Neural progenitor cell (in vitro differentiated cells): ENCODE measurements around the gene PTPN5.

Experiments
- CTCF ChIP-seq: fragments of 200-600 bp; sonication (generic); IDR thresholded peaks from 2 replicates; pipeline ENCODE4 v1.5.1; 2017; ENCODE audit warnings: antibody characterized with exemption, mild to moderate bottlenecking
- EZH2 ChIP-seq: fragments of 200-600 bp; sonication (generic); IDR thresholded peaks from 2 replicates; pipeline ENCODE4 v1.6.1; 2017; ENCODE audit warnings: antibody characterized with exemption, mild to moderate bottlenecking, moderate library complexity
- EZH2phosphoT487 ChIP-seq: fragments of 200-600 bp; sonication (generic); IDR thresholded peaks from 2 replicates; pipeline ENCODE4 v1.6.1; 2017; ENCODE audit warnings: antibody characterized with exemption

- TF ChIP-seq CTCF (no peak), EZH2 (no peak), EZH2phosphoT487 (no peak)
Observed at GRCh38 chr11:18765554-18765953, 26.0 kb downstream of the PTPN5 start.
